Tibial nerve (tissue), 4 donors: ENCODE measurements around the gene PRR9. TPM values are rescaled to one million over a fixed set of nuclear protein-coding genes. Genes with fewer than 3 reads are reported as not detected.

Experiments used
- DNase-seq, 2 donors: peaks; one replicate each; pipeline ENCODE4 v3.0.0-alpha.2; 2019; ENCODE audit warnings: low spot score in 2 of 2
- H3K27ac ChIP-seq, 4 donors: fragments of 200-600 bp; sonication (generic) in 3 of 4; one replicate each; pipeline ENCODE4 v1.5.1; 2017 to 2019; ENCODE audit warnings: mild to moderate bottlenecking in 1 of 4
- H3K27me3 ChIP-seq, 2 donors: fragments of 200-600 bp; sonication (generic) in 1 of 2; one replicate each; pipeline versions ENCODE4 v1.5.1 to v1.6.0; 2017 to 2019
- H3K36me3 ChIP-seq, 3 donors: fragments of 200-600 bp; sonication (generic); one replicate each; pipeline ENCODE4 v1.5.1; 2018 to 2019
- H3K4me1 ChIP-seq, 4 donors: fragments of 200-600 bp; sonication (generic) in 3 of 4; one replicate each; pipeline ENCODE4 v1.5.1; 2017 to 2019
- H3K4me3 ChIP-seq, 4 donors: fragments of 200-600 bp; sonication (generic) in 3 of 4; one replicate each; pipeline ENCODE4 v1.5.1; 2017 to 2019; ENCODE audit warnings: mild to moderate bottlenecking in 1 of 4, moderate library complexity in 1 of 4
- H3K9me3 ChIP-seq, 4 donors: fragments of 200-600 bp; sonication (generic) in 3 of 4; one replicate each; pipeline ENCODE4 v1.5.1; 2017 to 2019
- CTCF ChIP-seq, 5 experiments: fragments of 200-600 bp in 3 of 5; fragments of 450-650 bp in 2 of 5; sonication (generic) in 3 of 5; IDR thresholded peaks; one replicate each; pipeline ENCODE4 v1.5.1; 2016 to 2019; ENCODE audit warnings: antibody characterized with exemption in 5 of 5, mild to moderate bottlenecking in 3 of 5, moderate library complexity in 2 of 5
- EP300 ChIP-seq, 2 donors: sonication (generic); formaldehyde crosslinking; IDR thresholded peaks; one replicate each; pipeline ENCODE4 v1.6.1; 2017; ENCODE audit warnings: antibody characterized with exemption in 2 of 2, mild to moderate bottlenecking in 1 of 2
- POLR2A ChIP-seq, 2 donors: fragments of 450-650 bp; IDR thresholded peaks; one replicate each; pipeline ENCODE4 v1.6.1; 2017; ENCODE audit warnings: antibody characterized with exemption in 2 of 2, mild to moderate bottlenecking in 2 of 2, moderate library complexity in 2 of 2
- WGBS, 2 donors: methylation state at CpG; one replicate each; pipeline ENCODE4 v1.1.5; 2018; 5-methylcytosine and 5-hydroxymethylcytosine counted together
- total RNA-seq, 4 donors: library from RNA; depleted of rRNA; stranded (reverse); fragments of >200 nt; gene quantifications; one replicate each; pipeline ENCODE4 v1.1.0, GENCODE V29; 2016

Gene PRR9
- total RNA-seq, 4 donors from 2014 or later = not detected

- H3K36me3 ChIP-seq = no peaks in the 10 kb centered on the region
- H3K27ac ChIP-seq = no peak overlapping the region
- no peak for DNase-seq
- H3K27me3 ChIP-seq = no peaks in the 10 kb centered on the region
- H3K9me3 ChIP-seq = no peaks in the 10 kb centered on the region
- H3K4me3 ChIP-seq = no peak overlapping the region
- 73 to 86% methylated on average over 2 of the region's 2 CpGs for WGBS, 2 donors
- H3K4me1 ChIP-seq = no peaks in the 10 kb centered on the region
- TF ChIP-seq EP300 (IDR thresholded peaks at IDR 0.05) (no peak), POLR2A (IDR thresholded peaks at IDR 0.05) (no peak), CTCF (IDR thresholded peaks at IDR 0.05) (no peak)
These were observed 29.4 kb downstream of the PRR9 start for GRCh38 chr1:153246825-153247224.

GRCh38 chr1:153248176-153248879 lies 30.9 kb downstream of the PRR9 start:
- H3K27ac ChIP-seq = no peak overlapping the region
- H3K36me3 ChIP-seq = no peaks in the 10 kb centered on the region
- DNase-seq = no peak
- no peak overlapping the region for H3K4me3 ChIP-seq
- WGBS, 2 donors = 63 to 75% methylated on average over 5 of the region's 5 CpGs
- no peaks in the 10 kb centered on the region for H3K27me3 ChIP-seq
- no peak for TF ChIP-seq EP300 (IDR thresholded peaks at IDR 0.05)
- H3K4me1 ChIP-seq = no peaks in the 10 kb centered on the region
- no peaks in the 10 kb centered on the region for H3K9me3 ChIP-seq

GRCh38 chr1:153250166-153250565 lies 32.8 kb downstream of the PRR9 start:
- TF ChIP-seq CTCF (IDR thresholded peaks at IDR 0.05) (no peak), EP300 (IDR thresholded peaks at IDR 0.05) (no peak), POLR2A (IDR thresholded peaks at IDR 0.05) (no peak)
- no peak for DNase-seq
- H3K4me3 ChIP-seq = no peak overlapping the region
- no peaks in the 10 kb centered on the region for H3K36me3 ChIP-seq
- WGBS, 2 donors = 41 to 43% methylated on average over 1 of the region's 1 CpG
- H3K4me1 ChIP-seq = no peaks in the 10 kb centered on the region
- H3K9me3 ChIP-seq = no peaks in the 10 kb centered on the region
- H3K27me3 ChIP-seq = no peaks in the 10 kb centered on the region
- no peak overlapping the region for H3K27ac ChIP-seq

DNA sequence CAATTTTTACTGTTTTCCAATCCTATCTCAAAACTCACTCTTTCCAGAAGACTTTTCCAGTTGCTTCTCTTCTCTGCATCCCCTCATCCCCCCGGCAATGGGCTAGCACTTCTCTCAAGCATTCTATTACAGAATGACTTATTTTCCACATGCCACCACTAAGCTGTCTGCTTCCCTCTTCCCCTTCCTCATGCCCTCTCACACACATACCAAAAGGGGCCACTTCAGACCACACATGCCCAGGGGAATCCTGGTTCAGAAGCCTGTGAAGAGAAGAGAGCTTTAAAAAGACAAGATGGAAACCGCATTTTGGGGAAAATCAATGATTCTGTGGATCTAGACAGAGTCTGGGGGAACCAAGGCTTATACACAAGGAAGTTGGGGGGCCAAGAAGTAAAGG lies 33.7 kb downstream of the PRR9 start:
- Histone ChIP-seq H3K27me3 (no peaks in the 10 kb centered on the region), H3K9me3 (no peaks in the 10 kb centered on the region), H3K27ac (no peak overlapping the region), H3K36me3 (no peaks in the 10 kb centered on the region), H3K4me3 (no peak overlapping the region), H3K4me1 (no peaks in the 10 kb centered on the region)
- TF ChIP-seq CTCF (IDR thresholded peaks at IDR 0.05) (no peak), POLR2A (IDR thresholded peaks at IDR 0.05) (no peak), EP300 (IDR thresholded peaks at IDR 0.05) (no peak)
- 80 to 90% methylated on average over 2 of the region's 2 CpGs for WGBS, 2 donors
- DNase-seq = no peak

GRCh38 chr1:153251562-153251961 lies 34.2 kb downstream of the PRR9 start:
- no peaks in the 10 kb centered on the region for H3K4me1 ChIP-seq
- H3K4me3 ChIP-seq = no peak overlapping the region
- no peaks in the 10 kb centered on the region for H3K36me3 ChIP-seq
- no peak for TF ChIP-seq EP300 (IDR thresholded peaks at IDR 0.05)
- no peak for TF ChIP-seq POLR2A (IDR thresholded peaks at IDR 0.05)
- no peak for TF ChIP-seq CTCF (IDR thresholded peaks at IDR 0.05)
- H3K27ac ChIP-seq = no peak overlapping the region
- H3K27me3 ChIP-seq = no peaks in the 10 kb centered on the region
- WGBS, 2 donors = 83 to 96% methylated on average over 3 of the region's 3 CpGs
- H3K9me3 ChIP-seq = no peaks in the 10 kb centered on the region
- no peak for DNase-seq
